HG03103 (cell line): ENCODE measurements around the gene SH3RF3.

Experiments
- ATAC-seq: cut with Tn5 transposase; IDR thresholded peaks from one replicate; pipeline ENCODE4 v1.9.1; 2021; ENCODE audit warnings: low read depth; ENCODE audit not compliant: unreplicated experiment

The SH3RF3 gene

GRCh38 chr2:109271920-109272319, 142.9 kb downstream of the SH3RF3 start:
- ATAC-seq = no peak

DNA sequence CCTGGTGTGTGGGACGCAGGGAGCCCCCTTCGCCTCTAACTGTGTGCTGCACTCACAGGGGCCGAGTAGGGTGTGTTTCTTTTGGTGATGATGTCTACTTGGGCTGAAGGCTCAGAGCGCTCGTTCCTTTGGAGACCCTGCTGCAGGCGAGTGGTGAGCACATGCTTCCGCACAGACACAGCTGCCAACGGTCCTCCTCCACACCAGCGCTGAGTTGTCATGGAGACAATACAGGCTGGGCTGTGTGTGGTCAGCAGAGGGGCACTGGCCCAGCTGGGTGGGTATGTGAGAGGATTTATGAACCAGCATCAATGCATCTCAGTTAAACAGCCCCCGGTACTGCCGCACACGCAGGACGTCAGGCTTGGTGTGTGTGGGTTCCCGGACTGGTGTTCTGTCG, 143.5 kb downstream of the SH3RF3 start:
- no peak for ATAC-seq

DNA sequence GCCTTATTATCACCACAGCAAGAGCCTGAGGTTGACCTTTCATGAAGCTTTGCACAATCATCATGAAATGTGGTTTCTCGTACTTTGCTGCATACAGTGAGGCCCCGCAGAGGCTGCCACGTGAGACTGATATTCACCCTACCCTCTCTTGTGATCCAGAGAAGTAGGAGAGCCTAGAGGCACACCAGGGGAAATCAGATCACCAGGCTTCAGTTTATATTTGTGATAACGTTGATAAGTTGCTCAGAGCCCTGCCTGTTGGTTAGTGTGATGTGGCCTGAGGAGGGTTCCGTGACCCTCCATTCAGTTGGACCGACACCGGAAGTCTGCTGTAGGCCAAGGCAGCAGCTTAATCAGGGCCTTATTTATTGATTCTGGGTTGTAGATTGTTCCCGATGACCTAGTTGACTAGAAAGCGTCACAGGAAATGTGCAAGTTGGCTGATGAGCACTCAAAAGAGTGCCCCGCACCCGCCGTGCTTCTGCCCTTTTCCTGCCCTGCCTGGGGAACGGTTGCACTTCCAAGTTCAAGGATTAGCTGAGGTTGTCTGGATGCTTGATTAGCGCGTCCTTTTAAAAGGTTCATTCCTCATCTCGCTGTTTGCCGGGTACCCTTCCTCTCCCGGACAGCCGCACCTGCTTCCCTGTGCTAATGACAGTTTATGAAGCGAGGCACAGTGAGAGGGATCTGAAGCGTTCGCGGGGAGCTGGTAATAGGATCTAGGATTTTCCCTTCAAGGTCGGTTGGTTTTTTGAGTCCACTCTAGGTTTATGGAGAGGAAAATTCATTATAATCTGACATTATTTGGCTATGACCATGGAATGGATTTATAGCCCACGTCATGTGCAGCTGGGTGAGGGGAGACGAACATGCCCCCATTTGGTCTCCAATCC, 146.4 kb downstream of the SH3RF3 start:
- no peak for ATAC-seq

DNA sequence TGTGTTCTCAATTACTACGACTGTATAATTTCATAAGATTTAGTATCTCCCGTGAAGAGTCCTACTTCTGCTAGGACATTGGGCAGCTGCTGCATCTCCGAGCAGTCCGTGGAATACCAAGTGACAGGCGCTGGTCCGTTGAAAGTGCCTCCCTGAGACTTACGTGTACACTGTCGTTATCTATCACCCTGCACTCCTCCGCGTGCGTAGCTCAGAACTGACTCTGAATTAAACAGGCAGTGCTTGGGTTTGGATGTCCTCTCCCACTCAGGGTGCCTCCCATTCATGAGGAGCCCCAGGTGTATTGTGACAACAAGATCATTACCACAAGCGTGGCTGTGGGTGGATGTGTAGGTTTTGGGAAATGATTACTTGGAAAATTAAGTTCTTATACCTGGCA, 148.4 kb downstream of the SH3RF3 start:
- ATAC-seq = no peak

DNA sequence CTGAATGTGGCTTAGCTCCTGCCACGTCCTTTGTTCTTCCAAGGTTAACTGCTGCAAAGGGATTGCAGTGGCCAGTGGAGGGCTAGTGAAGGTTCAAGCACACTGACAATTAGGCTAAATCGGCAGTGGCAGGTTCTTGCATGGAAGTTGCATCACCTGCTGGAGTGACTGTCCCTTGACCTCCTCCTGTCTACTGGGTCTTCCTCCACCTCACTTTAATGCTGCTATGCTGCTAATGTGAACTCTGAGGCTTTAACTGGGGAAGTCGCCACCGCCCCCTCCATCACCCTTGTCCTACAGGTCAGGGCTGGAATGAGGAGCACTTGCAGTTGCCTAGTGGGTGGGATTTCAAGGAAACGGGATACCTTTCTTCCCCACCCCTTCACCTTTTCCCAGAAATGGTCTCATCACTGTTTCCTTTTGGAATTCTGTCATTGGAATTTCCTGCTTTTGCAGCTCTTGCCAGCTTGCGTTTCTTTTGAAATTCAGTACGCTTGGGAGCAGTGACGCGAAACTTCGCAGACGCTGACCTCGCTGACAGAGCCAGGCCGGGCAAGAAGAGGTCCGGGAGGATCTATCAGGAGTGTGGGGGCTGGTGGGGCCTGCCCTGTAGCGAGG, 150.3 kb downstream of the SH3RF3 start:
- no peak for ATAC-seq

DNA sequence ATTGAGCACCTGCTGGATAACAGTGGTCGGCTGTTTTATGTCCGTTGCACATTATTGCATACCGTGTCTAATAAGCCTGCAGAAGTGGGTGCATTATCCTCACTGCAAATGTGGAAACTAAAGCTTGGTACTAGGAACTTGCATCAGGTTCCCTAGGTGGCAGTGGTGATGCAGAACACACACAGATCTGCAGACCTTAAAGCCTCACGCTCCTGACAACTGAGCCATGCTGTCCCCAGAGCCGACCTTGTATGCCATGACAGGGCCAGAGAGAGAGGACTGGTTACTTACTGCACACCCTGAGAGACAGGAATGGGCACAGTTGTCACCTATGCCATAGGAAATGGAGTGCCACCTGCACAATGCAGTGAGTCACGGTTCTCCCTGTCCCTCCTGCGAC, 151.8 kb downstream of the SH3RF3 start:
- no peak for ATAC-seq

DNA sequence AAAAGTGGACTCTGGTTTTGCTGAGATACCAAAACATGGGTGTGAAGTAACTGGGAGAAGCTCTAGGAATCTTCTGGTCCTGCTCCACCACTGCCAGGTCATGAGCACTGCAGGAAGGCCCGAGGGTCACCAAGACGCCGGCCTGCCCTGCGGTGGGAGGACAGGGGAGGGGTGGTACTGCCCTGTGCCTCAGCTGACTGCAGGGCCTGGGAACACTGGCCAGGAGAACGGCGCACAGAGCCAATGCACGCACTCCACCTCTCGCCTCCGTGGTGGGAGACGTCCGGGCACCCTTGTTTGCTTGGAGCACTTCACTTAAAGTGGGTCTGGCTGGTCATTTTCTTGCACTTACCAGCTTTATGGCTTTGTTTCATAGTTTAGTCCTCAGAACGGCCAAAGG, 153.4 kb downstream of the SH3RF3 start:
- ATAC-seq = no peak

- no peak for ATAC-seq
Observed at GRCh38 chr2:109282865-109283264, 153.9 kb downstream of the SH3RF3 start.

DNA sequence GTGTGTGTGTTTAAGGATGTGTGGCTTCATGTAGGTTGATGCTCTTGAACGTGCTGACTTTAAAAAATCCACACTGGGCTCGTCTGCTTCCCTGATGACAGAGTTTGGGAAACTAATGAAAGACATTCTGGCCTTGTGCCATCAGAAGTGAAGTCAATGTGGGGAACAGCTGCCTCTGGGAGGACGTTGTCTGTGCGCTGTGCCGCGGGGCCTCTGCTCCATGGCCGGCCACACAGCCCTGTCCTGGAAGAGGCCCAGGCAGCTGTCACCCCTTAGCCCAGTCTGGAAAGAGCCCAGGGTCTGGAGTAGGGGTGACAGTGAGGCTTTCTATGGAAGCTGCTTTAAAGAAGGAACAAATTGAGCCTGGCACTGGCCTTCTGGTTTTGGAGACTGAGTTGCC, 155.8 kb downstream of the SH3RF3 start:
- no peak for ATAC-seq

DNA sequence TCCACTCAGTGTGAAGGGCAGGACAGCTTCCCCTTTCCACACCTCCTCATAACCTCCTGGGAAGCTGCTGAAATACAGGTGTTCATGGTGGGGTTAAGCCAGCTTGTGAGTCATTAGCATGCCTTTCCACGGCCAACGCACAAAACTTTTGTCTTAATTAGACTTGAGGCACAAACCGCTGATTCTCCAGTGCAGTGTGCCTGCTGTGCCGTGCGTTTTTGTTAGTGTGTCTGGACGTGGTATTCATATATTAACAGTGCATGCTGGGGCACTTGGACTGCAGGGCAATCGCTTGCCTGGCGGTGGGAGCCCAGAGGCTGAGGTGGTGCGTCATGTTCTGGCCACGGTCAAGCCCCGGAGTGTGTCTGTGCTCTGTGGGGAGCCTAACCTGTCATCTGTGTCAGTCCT, 156.2 kb downstream of the SH3RF3 start:
- ATAC-seq = no peak

- no peak for ATAC-seq
Observed at GRCh38 chr2:109287413-109287812, 158.4 kb downstream of the SH3RF3 start.

GRCh38 chr2:109287838-109288237, 158.8 kb downstream of the SH3RF3 start:
- no peak for ATAC-seq

DNA sequence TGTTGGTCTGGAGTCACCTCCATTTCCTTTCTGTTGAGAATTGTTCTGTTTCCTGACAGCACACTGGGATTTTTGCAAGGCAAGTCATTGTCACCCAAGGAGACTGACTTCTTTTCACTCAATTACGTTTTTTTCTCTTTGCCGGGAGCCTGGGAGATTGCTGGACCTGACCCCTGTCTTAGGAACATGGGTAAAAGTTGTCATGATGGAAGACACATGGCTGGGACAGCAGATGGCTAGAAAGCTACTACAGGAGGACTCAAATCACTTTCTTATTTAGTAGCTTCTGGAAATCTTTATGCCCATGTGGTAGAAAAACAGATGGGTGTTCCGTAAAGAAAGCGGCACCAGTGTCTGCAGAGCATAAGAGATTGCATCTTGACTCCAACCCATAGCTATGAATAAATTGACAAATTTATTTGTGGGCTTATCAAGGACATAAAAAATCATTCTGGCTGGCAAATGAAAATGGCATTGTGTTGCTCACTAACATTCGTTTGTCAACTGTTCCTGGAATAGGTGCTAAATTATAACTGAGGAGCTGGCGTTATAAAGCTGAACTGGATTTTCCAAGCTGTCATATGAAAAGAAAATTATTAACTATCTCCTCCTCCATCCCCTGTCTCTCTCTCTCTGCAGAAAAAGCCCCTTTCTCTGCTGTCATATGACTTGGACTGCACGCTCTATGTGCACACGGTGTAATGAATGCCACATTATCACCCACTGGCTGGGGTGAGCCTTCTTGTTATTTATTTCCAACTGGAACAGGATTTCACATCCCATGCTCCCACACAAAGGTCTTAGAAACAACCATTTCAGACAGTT, 159.8 kb downstream of the SH3RF3 start:
- ATAC-seq = no peak

- no peak for ATAC-seq
Observed at GRCh38 chr2:109289504-109290222, 160.7 kb downstream of the SH3RF3 start.

- ATAC-seq = no peak
Observed at GRCh38 chr2:109290887-109291643, 162.1 kb downstream of the SH3RF3 start.

GRCh38 chr2:109292386-109292785, 163.4 kb downstream of the SH3RF3 start:
- no peak for ATAC-seq

DNA sequence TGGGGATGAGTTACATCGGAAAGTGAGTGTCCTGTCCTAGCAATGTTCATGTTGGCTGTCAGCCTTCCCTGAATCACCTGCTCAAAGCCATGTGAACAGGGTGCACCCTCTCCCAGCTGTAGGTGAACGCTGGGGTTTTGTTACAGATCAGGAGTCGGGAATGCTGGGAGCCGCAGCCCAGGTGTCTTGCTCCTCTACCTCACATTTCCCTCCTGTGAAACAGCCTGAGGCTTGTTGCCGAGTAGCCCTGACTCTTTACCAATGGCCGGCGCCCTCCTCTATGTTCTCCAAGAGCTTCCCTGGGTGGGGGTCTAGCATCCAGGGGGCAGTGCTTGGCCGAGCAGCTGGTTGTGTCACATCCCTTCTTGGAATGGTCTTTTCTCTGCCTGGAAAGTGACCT, 164.7 kb downstream of the SH3RF3 start:
- ATAC-seq = no peak

DNA sequence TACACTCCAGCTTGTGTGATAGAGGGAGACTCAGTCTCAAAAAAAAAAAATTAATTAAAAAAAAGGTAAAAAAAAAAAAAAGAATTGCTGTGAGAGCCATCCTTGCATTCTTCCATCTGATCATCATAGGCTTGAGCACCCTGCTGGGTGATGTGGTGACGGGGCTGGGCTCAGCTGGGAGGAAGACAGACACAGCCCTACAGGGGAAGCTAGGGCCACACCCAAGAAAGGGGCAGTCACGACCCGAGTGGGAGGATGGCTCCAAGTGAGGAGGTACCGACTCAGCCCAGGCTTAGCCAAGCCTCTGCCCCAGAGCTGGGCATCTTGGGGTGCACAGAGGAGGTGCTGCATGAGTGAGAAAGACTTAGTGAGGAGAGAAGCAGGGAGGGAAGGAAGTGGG, 165.5 kb downstream of the SH3RF3 start:
- no peak for ATAC-seq

DNA sequence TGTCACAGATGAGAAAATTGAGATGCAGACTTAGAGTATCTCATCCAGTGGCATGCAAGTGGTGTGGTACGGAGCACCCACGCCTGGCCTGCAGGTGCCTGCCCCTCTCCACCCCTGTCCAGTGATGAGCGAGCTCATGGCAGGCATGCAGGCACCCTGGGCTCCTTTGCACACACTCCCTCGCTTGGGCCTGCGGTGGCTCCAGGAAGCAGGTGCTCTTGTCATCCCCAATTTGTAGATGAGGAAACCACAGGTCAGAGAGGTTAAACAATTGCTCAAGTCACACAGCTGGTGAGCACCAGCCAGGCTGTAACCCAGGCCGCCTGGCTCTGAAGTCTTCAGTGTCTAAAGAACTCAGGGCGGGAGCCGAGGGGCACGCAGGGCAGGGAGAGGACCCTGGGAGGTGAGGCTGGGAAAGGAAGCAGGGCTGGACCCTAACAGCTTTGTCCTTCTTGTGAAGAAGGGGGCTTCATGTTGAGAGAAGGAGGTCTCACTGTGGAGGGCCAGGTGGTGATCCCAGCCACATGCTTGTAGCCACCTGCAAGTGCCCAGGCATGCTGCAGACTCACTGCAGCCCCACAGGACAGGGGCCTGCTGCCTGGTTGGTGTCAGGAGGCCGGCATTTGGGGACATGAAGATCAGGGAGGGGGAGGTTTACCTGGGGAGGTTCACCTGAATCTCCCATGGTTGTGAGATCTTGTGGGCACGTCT, 166.2 kb downstream of the SH3RF3 start:
- ATAC-seq = no peak
